Lower leg skin (tissue), 3 donors: ENCODE results near the gene PYHIN1.

Source experiments
- CTCF ChIP-seq, 3 donors: fragments of 450-650 bp; IDR thresholded peaks; one replicate each; pipeline ENCODE4 v1.5.1; 2016; ENCODE audit warnings: antibody characterized with exemption in 3 of 3, mild to moderate bottlenecking in 3 of 3, moderate library complexity in 2 of 3
- POLR2A ChIP-seq, 2 donors: fragments of 450-650 bp; IDR thresholded peaks; one replicate each; pipeline ENCODE4 v1.6.1; 2016 to 2017; ENCODE audit warnings: antibody characterized with exemption in 2 of 2, mild to moderate bottlenecking in 1 of 2, moderate library complexity in 1 of 2

- TF ChIP-seq CTCF (IDR thresholded peaks at IDR 0.05) (no peak), POLR2A (IDR thresholded peaks at IDR 0.05) (no peak)
Measured at GRCh38 chr1:158893654-158894053, 37.7 kb upstream of the PYHIN1 start.
